Mesenchymal stem cell (in vitro differentiated cells and primary cell): ENCODE data around the gene ADGRV1.
A peak's percentile ranks its signal among the peaks of the same experiment; 100 is the strongest.

Experiments
- DNase-seq: peaks from one replicate; pipeline ENCODE4 v3.0.0-alpha.2; 2013
- H2AFZ ChIP-seq: one replicate; pipeline ENCODE4 v1.6.1; 2013; ENCODE audit warnings: low read depth, mild to moderate bottlenecking, control low read depth, inconsistent platforms, low read length, moderate library complexity
- H2AK5ac ChIP-seq: 2 replicates; pipeline ENCODE4 v1.6.1; 2013; ENCODE audit warnings: low read length, moderate library complexity, mild to moderate bottlenecking, inconsistent platforms; ENCODE audit not compliant: severe bottlenecking
- H2BK120ac ChIP-seq: one replicate; pipeline ENCODE4 v1.6.1; 2013; ENCODE audit warnings: low read depth, mild to moderate bottlenecking, inconsistent platforms, low read length, moderate library complexity
- H2BK12ac ChIP-seq, 2 experiments: one replicate each; pipeline ENCODE4 v1.6.1; 2013; ENCODE audit warnings: inconsistent platforms in 2 of 2, low read length in 2 of 2, mild to moderate bottlenecking in 2 of 2, moderate library complexity in 2 of 2, control low read depth in 1 of 2
- H2BK15ac ChIP-seq: one replicate; pipeline ENCODE4 v1.6.1; 2013; ENCODE audit warnings: mild to moderate bottlenecking, low read depth, inconsistent platforms; ENCODE audit not compliant: poor library complexity, severe bottlenecking
- H2BK5ac ChIP-seq: 2 replicates; pipeline ENCODE4 v1.6.1; 2013; ENCODE audit warnings: low read depth, mild to moderate bottlenecking, low read length, control low read depth, inconsistent platforms; ENCODE audit not compliant: poor library complexity, severe bottlenecking
- H3K14ac ChIP-seq, 2 experiments: one replicate each; pipeline ENCODE4 v1.6.1; 2013; ENCODE audit warnings: inconsistent platforms in 2 of 2, low read length in 2 of 2, control low read depth in 1 of 2, mild to moderate bottlenecking in 1 of 2, moderate library complexity in 1 of 2
- H3K18ac ChIP-seq, 2 experiments: one replicate each; pipeline ENCODE4 v1.6.1; 2013; ENCODE audit warnings: inconsistent platforms in 2 of 2, low read length in 2 of 2, control low read depth in 1 of 2, low read depth in 1 of 2, mild to moderate bottlenecking in 1 of 2
- H3K23ac ChIP-seq, 2 experiments: one replicate each; pipeline ENCODE4 v1.6.1; 2013; ENCODE audit warnings: inconsistent platforms in 2 of 2, low read length in 2 of 2, mild to moderate bottlenecking in 2 of 2, moderate library complexity in 2 of 2, control low read depth in 1 of 2
- H3K27ac ChIP-seq: 2 replicates; pipeline ENCODE4 v1.5.1; 2013; ENCODE audit warnings: mild to moderate bottlenecking, moderate library complexity, low read length, control low read depth, inconsistent platforms; ENCODE audit not compliant: poor library complexity, severe bottlenecking
- H3K27me3 ChIP-seq, 2 experiments: 2 replicates each; pipeline versions ENCODE4 v1.6.1 to v1.7.0; 2013; ENCODE audit warnings: low read length in 2 of 2, mild to moderate bottlenecking in 2 of 2, moderate library complexity in 2 of 2, control low read depth in 1 of 2, inconsistent platforms in 1 of 2; ENCODE audit not compliant: control insufficient read depth in 1 of 2, insufficient read depth in 1 of 2
- H3K36me3 ChIP-seq, 2 experiments: 2 replicates each; pipeline versions ENCODE4 v1.6.1 to v1.7.0; 2013; ENCODE audit warnings: low read length in 2 of 2, control low read depth in 1 of 2, inconsistent platforms in 1 of 2, low read depth in 1 of 2, mild to moderate bottlenecking in 1 of 2; ENCODE audit not compliant: insufficient read depth in 2 of 2, control insufficient read depth in 1 of 2
- H3K4ac ChIP-seq, 2 experiments: one replicate each; pipeline ENCODE4 v1.6.1; 2013; ENCODE audit warnings: inconsistent platforms in 2 of 2, low read length in 2 of 2, mild to moderate bottlenecking in 2 of 2, moderate library complexity in 2 of 2, control low read depth in 1 of 2, low read depth in 1 of 2
- H3K4me1 ChIP-seq: 2 replicates; pipeline ENCODE4 v1.6.1; 2013; ENCODE audit warnings: low read depth, low read length, control low read depth; ENCODE audit not compliant: control insufficient read depth, insufficient read depth
- H3K4me2 ChIP-seq: 2 replicates; pipeline ENCODE4 v1.6.1; 2013; ENCODE audit warnings: low read length, mild to moderate bottlenecking, inconsistent platforms; ENCODE audit not compliant: poor library complexity, severe bottlenecking
- H3K4me3 ChIP-seq, 2 experiments: 2 replicates each; pipeline versions ENCODE4 v1.5.1 to v1.7.0; 2013; ENCODE audit warnings: low read length in 2 of 2, mild to moderate bottlenecking in 2 of 2, control low read depth in 1 of 2, low read depth in 1 of 2; ENCODE audit not compliant: insufficient read depth in 1 of 2
- H3K79me1 ChIP-seq: replicated peaks from 2 replicates; pipeline ENCODE4 v1.6.1; 2013; ENCODE audit warnings: mild to moderate bottlenecking, control low read depth, low read length, inconsistent platforms; ENCODE audit not compliant: poor library complexity, severe bottlenecking
- H3K9ac ChIP-seq: 2 replicates; pipeline ENCODE4 v1.7.0; 2013; ENCODE audit warnings: mild to moderate bottlenecking, low read length, moderate library complexity
- H3K9me3 ChIP-seq: 2 replicates; pipeline ENCODE4 v1.7.0; 2013; ENCODE audit warnings: mild to moderate bottlenecking, low read length; ENCODE audit not compliant: control insufficient read depth
- H4K8ac ChIP-seq: one replicate; pipeline ENCODE4 v1.6.1; 2013; ENCODE audit warnings: inconsistent platforms, mild to moderate bottlenecking, low read length, moderate library complexity
- H4K91ac ChIP-seq: one replicate; pipeline ENCODE4 v1.6.1; 2013; ENCODE audit warnings: mild to moderate bottlenecking, low read length, inconsistent platforms
- WGBS: methylation state at CpG from one replicate; pipeline ENCODE4 v1.1.7; 2013; ENCODE audit warnings: mixed read lengths; 5-methylcytosine and 5-hydroxymethylcytosine counted together

ADGRV1 gene

GRCh38 chr5:90934738-90935137, 376.1 kb downstream of the ADGRV1 start:
- no peak overlapping the region for H3K23ac ChIP-seq
- H3K27ac ChIP-seq: no peak overlapping the region
- H2BK12ac ChIP-seq: no peak overlapping the region
- no peak overlapping the region for H2AK5ac ChIP-seq
- H3K14ac ChIP-seq: no peak overlapping the region
- H3K18ac ChIP-seq: no peak overlapping the region
- H2BK5ac ChIP-seq: no peak overlapping the region
- H3K27me3 ChIP-seq: no peaks in the 10 kb centered on the region
- H3K4me3 ChIP-seq: no peak overlapping the region
- no peak overlapping the region for H2BK15ac ChIP-seq
- H3K4me2 ChIP-seq: no peak overlapping the region
- no peak overlapping the region for H2AFZ ChIP-seq
- H3K79me1 ChIP-seq: no peaks in the 10 kb centered on the region
- WGBS: 100% methylated on average over 2 of the region's 2 CpGs
- no peak overlapping the region for H4K8ac ChIP-seq
- H3K36me3 ChIP-seq: no peaks in the 10 kb centered on the region
- H2BK120ac ChIP-seq: no peak overlapping the region
- H3K9ac ChIP-seq: no peak overlapping the region
- H3K9me3 ChIP-seq: no peaks in the 10 kb centered on the region
- no peaks in the 10 kb centered on the region for H3K4me1 ChIP-seq
- H3K4ac ChIP-seq: no peak overlapping the region
- DNase-seq: no peak
- no peak overlapping the region for H4K91ac ChIP-seq

- Histone ChIP-seq H3K4ac (no peak overlapping the region), H3K9ac (no peak overlapping the region), H3K27ac (no peak overlapping the region), H3K27me3 (no peaks in the 10 kb centered on the region), H3K14ac (no peak overlapping the region), H2AFZ (no peak overlapping the region), H3K23ac (no peak overlapping the region), H2BK15ac (no peak overlapping the region), H3K4me1 (no peaks in the 10 kb centered on the region), H3K4me2 (no peak overlapping the region), H2BK12ac (no peak overlapping the region), H3K18ac (no peak overlapping the region), H2BK5ac (no peak overlapping the region), H3K9me3 (no peaks in the 10 kb centered on the region), H2AK5ac (no peak overlapping the region), H3K36me3 (no peaks in the 10 kb centered on the region), H4K91ac (no peak overlapping the region), H3K4me3 (no peak overlapping the region), H4K8ac (no peak overlapping the region), H2BK120ac (no peak overlapping the region), H3K79me1 (no peaks in the 10 kb centered on the region)
- no peak for DNase-seq
- WGBS: 96% methylated on average over 2 of the region's 2 CpGs
These were observed 380.6 kb downstream of the ADGRV1 start for GRCh38 chr5:90939211-90939610.

- H3K4me3 ChIP-seq: no peak overlapping the region
- no peaks in the 10 kb centered on the region for H3K9me3 ChIP-seq
- no peaks in the 10 kb centered on the region for H3K4me1 ChIP-seq
- no peak overlapping the region for H3K23ac ChIP-seq
- H3K27me3 ChIP-seq: no peaks in the 10 kb centered on the region
- H2AK5ac ChIP-seq: no peak overlapping the region
- no peak overlapping the region for H3K9ac ChIP-seq
- no peak overlapping the region for H2BK120ac ChIP-seq
- H2BK5ac ChIP-seq: no peak overlapping the region
- no peak overlapping the region for H2BK15ac ChIP-seq
- no peak overlapping the region for H4K91ac ChIP-seq
- H3K4me2 ChIP-seq: no peak overlapping the region
- 6% methylated on average over 1 of the region's 1 CpG for WGBS
- no peaks in the 10 kb centered on the region for H3K79me1 ChIP-seq
- DNase-seq: peak; percentile 35
- no peaks in the 10 kb centered on the region for H3K36me3 ChIP-seq
- no peak overlapping the region for H3K27ac ChIP-seq
- no peak overlapping the region for H3K4ac ChIP-seq
- H3K18ac ChIP-seq: no peak overlapping the region
- no peak overlapping the region for H2AFZ ChIP-seq
- no peak overlapping the region for H3K14ac ChIP-seq
- H2BK12ac ChIP-seq: no peak overlapping the region
- no peak overlapping the region for H4K8ac ChIP-seq
These were observed 381.8 kb downstream of the ADGRV1 start for GRCh38 chr5:90940227-90940995.

- no peaks in the 10 kb centered on the region for H3K4me1 ChIP-seq
- no peak overlapping the region for H3K14ac ChIP-seq
- no peak overlapping the region for H2BK120ac ChIP-seq
- no peaks in the 10 kb centered on the region for H3K9me3 ChIP-seq
- H3K4ac ChIP-seq: no peak overlapping the region
- H2AFZ ChIP-seq: no peak overlapping the region
- no peak overlapping the region for H3K9ac ChIP-seq
- no peak overlapping the region for H3K4me2 ChIP-seq
- H2AK5ac ChIP-seq: no peak overlapping the region
- no peak overlapping the region for H3K27ac ChIP-seq
- H3K23ac ChIP-seq: no peak overlapping the region
- H3K79me1 ChIP-seq: no peaks in the 10 kb centered on the region
- no peak overlapping the region for H2BK12ac ChIP-seq
- H3K36me3 ChIP-seq: no peaks in the 10 kb centered on the region
- no peak overlapping the region for H2BK15ac ChIP-seq
- no peak for DNase-seq
- no CpG with 5 or more reads among the region's 1 CpG for WGBS
- H4K8ac ChIP-seq: no peak overlapping the region
- no peak overlapping the region for H3K18ac ChIP-seq
- no peak overlapping the region for H2BK5ac ChIP-seq
- no peak overlapping the region for H4K91ac ChIP-seq
- no peaks in the 10 kb centered on the region for H3K27me3 ChIP-seq
- H3K4me3 ChIP-seq: no peak overlapping the region
These were observed 382.6 kb downstream of the ADGRV1 start for GRCh38 chr5:90941002-90941720.
